GM19099 (cell line): ENCODE measurements around the gene SLC9A7.

ENCODE experiments used
- POLR2A ChIP-seq: IDR thresholded peaks from 3 replicates; pipeline ENCODE4 v1.6.1; 2011; ENCODE audit warnings: low read depth; ENCODE audit not compliant: insufficient read length; ENCODE audit errors: extremely low read depth

SLC9A7 gene

DNA sequence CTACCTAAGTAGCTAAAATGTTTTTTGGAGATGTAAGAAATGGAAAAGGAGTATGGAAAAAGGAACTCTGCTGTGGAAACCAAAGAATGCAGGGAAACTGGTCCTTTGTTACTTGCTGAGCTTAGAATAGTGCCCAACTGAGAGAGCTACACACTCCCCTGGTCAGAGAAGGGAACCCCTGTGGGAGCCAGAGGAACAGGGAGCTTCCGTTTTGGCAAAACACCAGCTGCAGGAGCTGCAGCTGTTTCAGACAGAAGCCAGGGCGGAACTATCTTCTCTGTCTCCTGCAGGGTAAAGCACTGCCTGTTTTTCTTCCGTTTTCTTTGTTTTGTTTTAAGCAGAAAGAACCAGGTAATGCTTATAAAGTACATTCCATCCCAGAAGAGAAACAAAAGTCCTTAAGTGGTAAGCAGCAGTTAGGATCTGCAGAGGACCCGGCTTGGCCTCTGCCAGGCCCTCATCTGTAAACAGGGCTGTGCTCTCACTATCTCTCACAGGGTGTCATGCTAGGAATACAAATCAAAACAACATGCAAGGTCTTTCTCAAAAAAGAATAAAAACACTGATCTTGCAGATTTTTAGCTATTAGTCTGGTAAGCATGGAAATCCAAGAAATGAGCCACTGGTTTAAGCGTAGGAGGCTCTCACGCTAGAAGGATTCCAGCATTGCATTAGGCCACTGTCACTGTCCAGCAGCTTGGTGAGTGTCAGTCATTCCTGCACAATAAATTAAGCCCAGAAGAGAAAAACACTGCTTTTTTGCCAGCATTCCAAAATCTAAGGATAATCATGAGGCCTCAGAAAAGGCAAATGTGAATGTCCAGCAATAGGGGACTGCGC, 109.3 kb downstream of the SLC9A7 start:
- no peak for TF ChIP-seq POLR2A

DNA sequence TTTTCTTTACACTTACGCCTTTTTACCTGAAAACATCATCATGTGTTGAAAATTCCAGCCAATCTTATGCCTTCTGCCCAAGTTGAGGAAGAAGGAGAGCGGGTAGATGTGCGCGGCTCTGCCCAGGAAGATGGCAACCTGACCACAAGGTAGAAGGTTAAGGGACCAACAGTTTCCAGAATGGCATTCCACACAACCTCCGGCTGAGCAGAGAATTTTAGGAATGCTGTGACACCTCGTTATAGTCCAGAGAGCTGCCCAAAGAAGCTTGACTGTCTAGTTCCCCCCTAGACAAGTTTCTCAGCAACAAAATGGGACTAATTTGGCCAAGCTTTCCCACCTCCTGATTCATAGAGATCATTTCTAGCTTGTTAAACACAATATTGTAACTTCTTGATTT, 110.3 kb downstream of the SLC9A7 start:
- no peak for TF ChIP-seq POLR2A

DNA sequence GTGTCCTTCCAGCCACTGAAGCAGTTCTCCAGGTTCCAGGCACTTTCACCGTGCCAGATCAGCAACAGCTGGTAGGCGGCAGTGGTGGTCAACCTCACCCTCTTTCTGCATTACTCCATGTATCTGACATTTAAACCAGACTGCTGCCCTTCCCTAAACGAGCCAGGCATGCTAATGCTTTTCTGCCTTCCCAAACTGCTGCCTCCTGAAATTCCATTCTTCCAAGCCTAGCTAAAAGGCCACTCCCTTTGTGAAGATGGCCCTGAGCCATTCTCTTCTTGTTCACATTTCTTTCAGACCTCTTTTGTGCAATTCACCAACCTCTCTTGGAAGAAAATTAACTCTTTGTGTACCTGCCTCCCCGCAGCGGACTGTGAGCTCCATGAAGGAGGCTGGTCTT, 111.7 kb downstream of the SLC9A7 start:
- no peak for TF ChIP-seq POLR2A

DNA sequence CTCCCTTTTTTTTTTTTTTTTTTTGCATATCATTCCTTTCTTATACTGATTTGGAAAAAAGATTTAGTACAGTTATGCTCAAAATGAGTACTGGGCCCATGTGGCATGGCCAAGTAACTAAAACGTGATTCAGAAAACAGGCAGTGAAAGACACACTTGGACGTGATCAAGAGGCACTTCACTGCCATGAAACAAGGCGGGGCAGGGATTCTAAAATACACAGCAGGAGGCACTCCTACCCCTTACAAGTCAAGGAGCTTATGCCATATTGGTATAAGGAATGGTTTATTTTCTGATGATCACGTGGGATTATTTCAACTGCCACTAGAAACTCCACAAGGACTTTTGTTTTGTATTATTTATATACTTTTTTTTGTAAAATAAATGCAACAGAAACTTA, 113.3 kb downstream of the SLC9A7 start:
- TF ChIP-seq POLR2A: no peak

DNA sequence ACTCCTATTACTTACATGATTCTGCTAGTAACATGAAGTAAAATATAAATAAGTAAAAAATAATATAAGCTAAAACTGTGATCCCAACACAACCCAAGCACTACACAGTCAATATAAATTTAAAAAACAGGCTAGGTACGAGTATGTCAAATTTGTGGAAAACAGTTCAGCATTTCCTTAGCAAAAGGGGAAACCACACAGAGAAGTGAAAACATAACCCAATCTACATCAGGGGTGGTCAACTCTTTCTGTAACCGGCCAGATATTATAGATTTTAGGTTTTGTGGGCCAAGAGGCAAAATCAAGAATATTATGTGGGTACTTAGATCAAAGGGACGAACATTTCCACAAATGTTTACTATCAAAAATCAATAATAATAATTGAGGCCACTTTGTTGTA, 115.3 kb downstream of the SLC9A7 start:
- TF ChIP-seq POLR2A: no peak

DNA sequence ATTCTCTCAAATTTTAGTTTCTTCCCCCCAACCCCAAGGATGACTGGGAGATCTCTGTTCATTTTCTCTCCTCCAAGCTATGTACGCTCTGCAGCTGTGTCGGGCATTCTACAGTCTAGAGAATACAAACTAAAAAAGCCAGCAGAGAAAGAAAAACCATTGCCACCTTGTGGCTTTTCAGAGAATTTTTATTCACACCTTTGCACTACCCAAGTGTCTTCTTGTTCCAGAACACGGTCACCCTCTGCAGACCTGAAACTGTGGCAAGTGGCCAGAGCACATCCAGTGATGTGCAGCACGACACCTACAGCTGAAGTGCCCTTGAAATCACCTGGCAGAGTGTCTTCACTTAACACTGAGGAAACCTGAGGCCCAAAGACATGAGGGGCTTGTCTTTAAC, 116.8 kb downstream of the SLC9A7 start:
- no peak for TF ChIP-seq POLR2A

DNA sequence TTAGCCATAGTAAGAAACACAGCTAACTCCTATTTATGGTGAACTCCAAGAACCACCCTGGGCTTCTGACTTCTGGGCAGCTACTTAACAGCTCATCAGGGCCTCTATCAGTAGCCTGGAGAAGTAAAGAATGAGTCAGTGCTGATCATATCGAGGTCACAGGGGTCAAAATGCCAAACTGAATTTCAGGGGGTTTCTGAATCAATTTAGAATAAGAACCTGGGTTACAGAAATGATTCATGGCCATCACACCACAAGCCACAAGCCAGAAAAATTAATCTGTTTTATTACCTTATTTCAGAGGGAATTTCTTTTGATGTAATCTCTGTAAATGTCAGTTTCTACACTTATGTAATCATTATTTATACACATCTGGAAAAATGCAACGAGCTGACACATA, 121.0 kb downstream of the SLC9A7 start:
- TF ChIP-seq POLR2A: no peak

DNA sequence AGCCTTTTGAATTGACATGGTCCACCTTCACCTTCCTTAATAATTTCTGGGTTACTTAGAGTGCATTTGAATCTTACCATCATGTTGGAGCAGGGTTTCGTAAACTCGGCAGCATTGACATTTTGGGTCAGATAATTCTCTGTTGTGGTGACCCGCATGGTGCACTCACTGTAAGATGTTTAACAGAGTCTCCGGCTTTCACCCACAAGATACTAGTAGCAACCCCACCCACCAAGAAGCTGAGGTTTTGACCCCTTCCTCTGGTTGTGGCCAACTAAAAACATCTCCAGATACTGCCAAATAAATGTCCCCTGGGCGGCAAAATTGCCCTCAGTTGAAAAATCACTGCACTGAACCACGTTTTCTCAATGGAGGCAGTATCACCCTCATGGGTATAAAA, 122.7 kb downstream of the SLC9A7 start:
- TF ChIP-seq POLR2A: no peak

DNA sequence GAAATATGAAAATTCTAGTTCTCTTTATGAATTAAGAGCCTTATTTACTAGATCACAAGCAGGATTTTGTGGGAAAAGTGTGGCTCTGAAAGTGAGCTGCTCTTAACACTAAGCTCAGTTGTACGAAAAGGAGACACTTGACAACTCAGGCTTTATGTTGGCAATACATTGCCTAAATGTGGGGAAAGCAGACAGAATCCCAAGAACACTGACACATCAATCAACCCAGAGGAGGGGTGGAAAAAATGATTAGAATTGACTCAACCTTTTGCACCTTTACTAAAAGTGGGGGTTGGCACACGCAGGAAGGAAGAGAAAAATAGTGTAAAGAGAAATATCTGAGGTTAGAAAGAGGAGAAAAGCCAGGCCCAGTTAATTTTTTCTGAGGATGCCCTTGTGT, 123.7 kb downstream of the SLC9A7 start:
- no peak for TF ChIP-seq POLR2A

DNA sequence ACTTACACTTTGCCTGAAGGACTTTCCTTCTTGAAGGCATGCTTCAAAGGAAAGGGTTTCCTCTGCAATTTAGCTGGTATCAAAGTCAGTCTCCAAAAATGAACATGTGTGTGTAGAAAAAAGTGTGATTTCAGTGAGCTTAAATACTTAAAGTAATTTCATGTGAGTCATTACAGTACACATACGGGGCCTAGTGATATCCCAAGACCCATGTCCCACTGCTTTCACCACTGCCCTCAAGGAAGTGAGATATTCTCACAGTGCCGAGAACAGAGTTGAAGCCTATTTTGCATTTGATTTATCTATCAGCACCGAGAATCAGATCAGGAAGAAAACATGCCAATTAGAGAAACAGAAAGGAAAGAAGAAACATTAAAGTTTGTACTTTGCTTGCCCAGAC, 124.3 kb downstream of the SLC9A7 start:
- no peak for TF ChIP-seq POLR2A

DNA sequence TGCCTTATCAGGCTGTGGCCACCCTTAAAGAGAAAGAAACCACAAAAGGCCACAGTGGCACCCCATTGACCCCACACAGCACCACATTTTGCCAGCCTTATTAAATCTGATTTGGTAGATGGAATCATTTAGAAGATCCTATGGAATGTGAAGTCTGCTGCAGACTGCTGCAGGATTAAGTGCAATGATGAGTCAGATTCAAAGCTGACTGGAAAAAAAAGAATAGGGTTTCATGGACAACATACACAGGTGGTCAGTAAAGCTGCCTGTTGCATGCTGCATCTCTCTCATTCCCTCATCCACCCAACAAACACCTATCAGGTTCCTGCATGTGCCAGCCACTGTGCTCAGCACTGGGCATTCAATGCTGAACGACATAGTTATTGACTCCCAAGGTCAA, 128.8 kb downstream of the SLC9A7 start:
- TF ChIP-seq POLR2A: no peak

DNA sequence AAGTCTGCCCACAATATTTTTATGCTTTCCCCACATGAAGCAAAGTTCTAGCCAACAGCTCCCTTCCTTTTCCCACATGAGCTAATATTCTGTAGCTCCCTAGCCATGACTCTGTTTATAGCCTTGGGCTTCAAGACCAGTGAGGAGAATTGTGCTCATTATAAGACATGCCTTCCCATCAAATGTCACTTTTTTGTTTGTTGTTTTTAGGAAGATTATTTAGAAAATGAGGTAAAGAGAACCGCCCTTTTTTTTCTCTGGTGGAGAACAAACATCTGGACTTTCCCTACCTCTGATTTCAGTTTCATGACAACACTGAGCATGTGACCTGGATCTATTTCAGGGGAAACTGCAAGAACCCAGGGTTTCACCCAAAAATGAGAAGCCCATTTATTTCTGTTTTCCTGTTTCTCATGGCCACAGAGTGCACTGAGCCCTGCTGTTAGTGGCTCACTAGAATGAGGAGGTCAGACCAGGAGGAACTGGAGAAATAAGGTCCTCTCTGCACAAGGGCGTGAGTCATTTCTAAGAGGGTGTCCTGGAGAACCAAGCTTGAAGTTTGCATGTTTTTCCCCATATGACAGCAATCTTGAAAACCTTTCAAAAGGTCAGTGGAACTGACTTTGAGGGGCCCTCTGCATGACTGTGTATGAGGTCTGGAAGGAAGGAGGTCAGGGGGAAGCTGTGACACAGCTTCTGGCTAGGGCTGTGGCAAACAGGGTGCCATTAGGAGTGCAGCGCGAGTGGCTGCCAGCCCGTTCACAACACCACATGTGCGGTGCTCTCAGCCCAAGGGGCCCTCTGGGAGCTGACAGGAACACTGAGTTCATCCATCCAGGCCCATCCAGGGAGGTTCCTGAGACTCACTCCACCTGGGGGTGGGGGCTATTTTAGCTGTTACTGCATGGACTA, 130.2 kb downstream of the SLC9A7 start:
- TF ChIP-seq POLR2A: peak; percentile 35

DNA sequence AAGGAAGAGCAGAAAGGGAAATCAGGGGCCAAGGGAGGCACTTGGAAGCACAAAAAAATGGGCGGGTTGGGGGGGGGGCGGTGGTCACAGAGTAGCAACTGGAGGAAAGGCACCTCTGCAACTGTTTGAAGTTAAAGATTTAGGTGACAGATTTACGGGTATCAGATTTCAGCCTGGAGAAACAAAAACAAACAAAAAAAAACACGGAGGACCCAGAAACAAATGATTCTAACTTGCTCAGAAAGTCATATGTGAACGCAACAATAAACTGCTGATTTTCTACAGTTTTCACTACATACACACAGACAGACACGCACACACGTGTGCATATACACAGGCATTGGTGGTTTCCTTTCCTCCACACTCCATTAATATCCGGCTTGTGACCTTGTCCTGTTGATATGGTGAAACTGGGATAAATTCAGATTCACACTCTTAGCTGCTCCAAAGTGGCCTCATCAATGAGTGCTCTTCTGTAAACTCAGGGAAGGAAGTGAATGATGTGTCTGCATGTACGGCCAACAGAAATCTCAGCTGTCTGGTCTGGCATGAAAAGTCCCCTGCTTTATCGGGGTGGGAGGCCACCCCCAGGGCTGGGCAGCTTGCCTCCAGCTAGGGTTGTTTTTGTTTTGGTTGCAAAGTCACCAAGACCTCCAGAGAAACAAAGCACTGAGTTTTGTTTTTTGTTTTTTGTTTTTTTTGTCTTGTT, 131.1 kb downstream of the SLC9A7 start:
- no peak for TF ChIP-seq POLR2A

DNA sequence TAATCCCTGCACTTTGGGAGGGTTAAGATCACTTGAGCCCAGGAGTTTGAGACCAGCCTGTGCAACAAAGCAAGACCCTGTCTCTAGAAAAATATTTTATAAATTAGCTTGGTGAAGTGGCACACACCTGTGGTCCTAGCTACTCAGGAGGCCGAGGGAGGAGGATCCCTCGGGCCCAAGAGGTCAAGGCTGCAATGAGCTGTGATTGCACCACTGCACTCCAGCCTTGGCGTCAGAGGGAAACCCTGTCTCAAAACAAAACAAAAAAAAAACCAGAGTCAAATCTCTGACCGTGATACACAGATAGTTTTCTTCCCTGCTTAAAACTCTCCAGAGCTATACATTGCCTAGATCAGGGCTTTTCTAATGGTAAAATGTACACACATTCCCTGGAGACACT, 131.9 kb downstream of the SLC9A7 start:
- TF ChIP-seq POLR2A: no peak

DNA sequence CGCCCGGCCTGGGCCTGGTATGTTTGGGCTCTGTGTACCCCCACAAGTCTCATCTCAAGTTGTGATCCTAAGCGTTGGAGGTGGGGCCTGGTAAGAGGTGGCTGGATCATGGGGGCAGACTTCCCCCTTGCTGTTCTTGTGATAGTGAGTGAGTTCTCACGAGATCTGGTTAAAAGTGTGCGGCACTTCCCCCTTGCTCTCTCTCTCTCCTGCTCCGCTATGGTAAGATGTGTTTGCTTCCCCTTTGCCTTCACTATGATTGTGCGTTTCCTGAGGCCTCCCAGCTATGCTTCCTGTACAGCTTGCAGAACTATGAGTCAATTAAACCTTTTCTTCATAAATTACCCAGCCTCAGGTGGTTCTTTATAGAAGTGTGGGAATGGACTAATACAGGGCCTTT, 132.4 kb downstream of the SLC9A7 start:
- no peak for TF ChIP-seq POLR2A
